ENCODE data around the gene CLK3. TPM values are rescaled to one million over a fixed set of nuclear protein-coding genes. Genes with fewer than 3 reads are reported as not detected.

The CLK3 gene
- total RNA-seq, 1 donor from 2014 or later, result 76.0 TPM

- Mint-ChIP-seq H3K4me3 (ENCODE audit: low read depth) (no peak overlapping the region), H3K9me3 (ENCODE audit: low read depth) (no peaks in the 10 kb centered on the region), H3K27ac (no peak overlapping the region), H3K36me3 (ENCODE audit: insufficient read depth) (peaks cover 11% of the 10 kb centered on the region), H3K4me1 (ENCODE audit: low read depth) (no peaks in the 10 kb centered on the region), H3K27me3 (no peaks in the 10 kb centered on the region)
- DNase-seq (ENCODE audit: low spot score, unreplicated experiment), result no peak
- TF ChIP-seq CTCF (IDR thresholded peaks at IDR 0.05; ENCODE audit: unreplicated experiment), result no peak
These were observed 14.8 kb downstream of the CLK3 start for GRCh38 chr15:74630284-74631086.

DNA sequence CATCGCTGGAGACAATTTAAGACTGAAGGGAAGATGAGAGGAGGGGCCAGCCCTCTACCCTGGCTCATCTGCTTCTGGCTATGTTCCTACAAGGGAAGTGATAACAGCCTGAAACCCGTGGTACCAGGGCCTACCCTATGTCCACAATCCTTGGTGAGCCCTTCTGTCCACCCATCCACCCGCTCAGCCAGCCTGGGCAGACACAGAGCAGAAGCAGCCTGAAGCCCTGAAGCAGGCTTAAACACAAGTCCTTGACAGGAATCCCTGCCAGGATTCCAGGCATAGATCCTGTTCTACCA, 15.4 kb downstream of the CLK3 start:
- Mint-ChIP-seq H3K36me3 (ENCODE audit: insufficient read depth) (peaks cover 10% of the 10 kb centered on the region), H3K4me1 (ENCODE audit: low read depth) (no peaks in the 10 kb centered on the region), H3K27me3 (no peaks in the 10 kb centered on the region), H3K4me3 (ENCODE audit: low read depth) (no peak overlapping the region), H3K27ac (no peak overlapping the region), H3K9me3 (ENCODE audit: low read depth) (no peaks in the 10 kb centered on the region)
- TF ChIP-seq CTCF (IDR thresholded peaks at IDR 0.05; ENCODE audit: unreplicated experiment), result no peak
- no peak for DNase-seq (ENCODE audit: low spot score, unreplicated experiment)

- no peak for DNase-seq (ENCODE audit: low spot score, unreplicated experiment)
- TF ChIP-seq CTCF (IDR thresholded peaks at IDR 0.05; ENCODE audit: unreplicated experiment), result no peak
- H3K9me3 Mint-ChIP-seq (ENCODE audit: low read depth), result no peaks in the 10 kb centered on the region
These were observed 15.8 kb downstream of the CLK3 start for GRCh38 chr15:74631408-74631807.

GRCh38 chr15:74631935-74632560, 16.4 kb downstream of the CLK3 start:
- Mint-ChIP-seq H3K4me1 (ENCODE audit: low read depth) (no peaks in the 10 kb centered on the region), H3K27ac (no peak overlapping the region), H3K27me3 (no peaks in the 10 kb centered on the region), H3K4me3 (ENCODE audit: low read depth) (no peak overlapping the region), H3K36me3 (ENCODE audit: insufficient read depth) (peaks cover 10% of the 10 kb centered on the region), H3K9me3 (ENCODE audit: low read depth) (no peaks in the 10 kb centered on the region)
- DNase-seq (ENCODE audit: low spot score, unreplicated experiment), result peak; percentile 55
- peak; percentile 90 for TF ChIP-seq CTCF (IDR thresholded peaks at IDR 0.05; ENCODE audit: unreplicated experiment)

More at GRCh38 chr15:74631408-74631807, 15.8 kb downstream of the CLK3 start:
- peaks cover 10% of the 10 kb centered on the region for H3K36me3 Mint-ChIP-seq (ENCODE audit: insufficient read depth)
- no peak overlapping the region for H3K4me3 Mint-ChIP-seq (ENCODE audit: low read depth)
- no peak overlapping the region for H3K27ac Mint-ChIP-seq
- no peaks in the 10 kb centered on the region for H3K27me3 Mint-ChIP-seq
- H3K4me1 Mint-ChIP-seq (ENCODE audit: low read depth), result no peaks in the 10 kb centered on the region

- no peaks in the 10 kb centered on the region for H3K9me3 Mint-ChIP-seq (ENCODE audit: low read depth)
- no peak for DNase-seq (ENCODE audit: low spot score, unreplicated experiment)
- TF ChIP-seq CTCF (IDR thresholded peaks at IDR 0.05; ENCODE audit: unreplicated experiment), result no peak
- no peak overlapping the region for H3K27ac Mint-ChIP-seq
- no peaks in the 10 kb centered on the region for H3K4me1 Mint-ChIP-seq (ENCODE audit: low read depth)
- H3K27me3 Mint-ChIP-seq, result no peaks in the 10 kb centered on the region
- peaks cover 10% of the 10 kb centered on the region for H3K36me3 Mint-ChIP-seq (ENCODE audit: insufficient read depth)
- no peak overlapping the region for H3K4me3 Mint-ChIP-seq (ENCODE audit: low read depth)
These were observed 17.0 kb downstream of the CLK3 start for GRCh38 chr15:74632601-74633000.

Data from progenitor cell of endocrine pancreas (in vitro differentiated cells).